Left renal pelvis (tissue), 4 donors: ENCODE measurements around the gene RGS4. TPM values are rescaled to one million over a fixed set of nuclear protein-coding genes. Genes with fewer than 3 reads are reported as not detected.
"Not testable (repeated sequence)": the region's sequence is repeated elsewhere in the genome, so short reads cannot be mapped to it uniquely, and the experiment has no call there.

Source experiments
- DNase-seq, 4 donors: peaks; one replicate each; pipeline ENCODE4 v3.0.0-alpha.2; 2013; ENCODE audit warnings: low read depth in 4 of 4, low spot score in 3 of 4
- polyA plus RNA-seq, 4 donors: library from polyadenylated mRNA; unstranded; fragments of 120-200 nt; gene quantifications; one replicate each; pipeline ENCODE4 v1.2.1, GENCODE V29; 2013; ENCODE audit not compliant: insufficient read length in 4 of 4

RGS4 gene
- polyA plus RNA-seq, 4 donors = 6.0 to 19.3 (median 13.9) TPM

GRCh38 chr1:163066686-163067085, 2.5 kb upstream of the RGS4 start:
- DNase-seq = no peak

- DNase-seq = no peak
Observed at GRCh38 chr1:163068716-163069115, 445 bp upstream of the RGS4 start.

DNA sequence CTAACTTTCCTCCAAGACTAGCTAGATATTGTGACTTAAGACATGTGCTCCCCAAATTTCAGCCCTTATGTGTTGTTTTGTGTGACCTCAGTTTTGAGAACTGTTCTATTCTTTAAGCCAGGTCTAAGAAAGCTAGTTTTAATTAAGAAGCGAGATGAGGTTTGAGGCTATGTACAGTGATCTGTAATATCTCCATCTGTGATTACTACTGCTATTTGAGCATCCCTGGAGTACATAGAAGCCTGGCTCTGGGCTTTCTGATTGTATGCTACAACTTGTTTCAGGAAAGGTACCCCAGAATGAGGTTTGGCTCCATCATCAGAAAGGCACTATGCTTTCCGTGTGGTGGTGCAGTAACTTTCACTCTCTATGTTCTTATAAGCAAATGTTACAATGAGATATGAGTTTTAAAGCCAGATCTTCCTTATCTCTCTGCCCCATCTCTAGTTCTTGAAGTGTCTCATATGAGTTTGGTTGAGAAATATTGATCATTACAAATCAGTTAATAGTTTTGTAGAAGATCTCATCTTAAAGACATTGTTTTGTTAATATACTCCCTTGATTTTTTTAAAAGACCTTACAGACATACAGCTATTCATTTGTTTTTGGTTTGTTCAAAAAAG, 605 bp downstream of the RGS4 start:
- no peak for DNase-seq

DNA sequence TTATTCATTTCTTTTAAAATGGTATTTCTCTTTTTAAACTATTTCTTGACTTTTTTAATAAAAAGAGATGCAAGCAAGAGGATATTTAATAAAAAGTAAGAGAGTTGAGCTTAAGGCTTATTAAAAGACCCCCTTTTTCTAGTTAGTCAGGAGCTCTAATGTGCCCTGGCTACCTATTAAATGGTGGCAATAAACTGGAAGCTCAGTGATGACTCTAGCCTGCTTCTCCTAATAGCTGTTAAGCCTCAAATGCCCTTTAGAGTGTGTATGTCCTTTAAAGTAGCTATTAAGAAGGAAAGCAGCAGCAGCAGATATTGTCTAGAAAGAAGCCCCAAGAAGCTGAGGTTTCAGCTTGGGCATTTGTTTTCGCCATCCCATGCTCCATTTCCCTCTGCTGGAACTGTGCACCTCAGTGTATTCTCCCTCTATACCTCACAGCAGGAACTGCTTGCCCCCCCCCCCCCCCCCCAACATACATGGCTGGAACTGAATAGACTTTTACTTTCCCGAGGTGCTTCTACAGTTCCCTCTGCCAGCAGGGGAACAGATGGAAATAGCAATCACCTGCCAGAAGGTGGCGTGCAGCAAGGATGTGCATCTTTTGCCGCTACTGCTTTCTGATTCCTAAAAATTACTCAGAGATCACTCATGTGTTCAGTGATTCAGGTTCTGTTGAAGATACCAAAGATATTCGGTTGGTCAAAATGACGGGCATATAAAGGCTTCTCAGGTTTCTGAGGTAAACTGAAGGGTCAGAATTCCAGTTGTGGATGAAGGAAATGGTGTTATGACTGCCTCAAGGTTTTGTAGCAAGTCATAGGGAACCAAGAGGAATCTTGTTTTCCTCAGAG, 2.5 kb downstream of the RGS4 start:
- no peak for DNase-seq

GRCh38 chr1:163072658-163073057, 3.5 kb downstream of the RGS4 start:
- no peak for DNase-seq

DNA sequence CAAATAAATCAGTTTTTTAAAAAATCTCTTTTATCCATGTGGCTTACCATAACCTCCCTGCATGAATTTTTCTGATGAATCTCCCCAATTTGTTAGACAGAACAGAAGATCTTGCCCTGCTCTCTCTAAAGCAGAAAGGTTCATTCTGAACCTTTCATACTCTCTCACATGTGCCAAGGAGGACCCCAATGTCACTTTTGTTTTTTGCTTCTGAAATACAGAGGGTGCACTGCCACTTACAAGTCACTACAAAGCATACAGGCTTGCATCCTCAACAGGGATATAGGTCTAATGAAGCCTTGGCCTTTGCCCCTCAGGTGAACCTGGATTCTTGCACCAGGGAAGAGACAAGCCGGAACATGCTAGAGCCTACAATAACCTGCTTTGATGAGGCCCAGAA, 4.8 kb downstream of the RGS4 start:
- no peak for DNase-seq

- DNase-seq = no peak
Observed at GRCh38 chr1:163074716-163075284, 5.6 kb downstream of the RGS4 start.

DNA sequence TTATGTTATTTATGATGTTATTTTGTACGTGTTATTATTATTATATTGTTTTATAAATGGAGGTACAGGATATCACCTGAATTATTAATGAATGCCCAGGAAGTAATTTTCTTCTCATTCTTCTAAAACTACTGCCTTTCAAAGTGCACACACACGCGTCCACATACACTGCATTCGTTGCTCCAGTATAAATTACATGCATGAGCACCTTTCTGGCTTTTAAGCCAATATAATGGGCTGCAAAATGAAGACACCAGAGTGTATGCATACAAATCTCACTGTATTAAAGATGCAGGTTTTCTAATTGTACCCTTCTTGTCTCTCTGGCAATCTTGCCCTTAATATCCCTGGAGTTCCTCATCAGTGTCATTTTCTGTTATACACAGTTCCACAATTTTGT, 6.9 kb downstream of the RGS4 start:
- no peak for DNase-seq

GRCh38 chr1:163076446-163076845, 7.3 kb downstream of the RGS4 start:
- DNase-seq = no peak

- no peak for DNase-seq
Observed at GRCh38 chr1:163076981-163077761, 8.0 kb downstream of the RGS4 start.

- no peak for DNase-seq
Observed at GRCh38 chr1:163082971-163083370, 13.8 kb downstream of the RGS4 start.

GRCh38 chr1:163083690-163084089, 14.5 kb downstream of the RGS4 start:
- DNase-seq = no peak

DNA sequence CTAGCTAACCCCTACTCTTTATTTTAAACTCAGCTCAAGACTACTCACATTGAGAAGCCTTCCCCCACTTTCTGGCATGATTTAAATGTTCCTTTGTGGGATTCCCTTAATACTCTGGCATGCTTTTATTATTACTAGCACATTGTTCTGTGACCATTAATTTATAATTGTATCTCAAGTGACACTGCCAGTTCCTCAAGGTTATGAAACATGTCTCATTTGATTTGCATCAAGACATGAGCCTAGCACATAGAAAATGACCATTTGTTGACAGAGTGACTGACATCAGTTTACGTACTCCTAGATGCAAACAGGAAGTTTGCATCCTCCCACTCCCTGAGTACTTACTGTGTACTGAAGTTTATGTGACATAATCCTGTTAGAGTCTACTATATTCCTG, 15.2 kb downstream of the RGS4 start:
- no peak for DNase-seq

DNA sequence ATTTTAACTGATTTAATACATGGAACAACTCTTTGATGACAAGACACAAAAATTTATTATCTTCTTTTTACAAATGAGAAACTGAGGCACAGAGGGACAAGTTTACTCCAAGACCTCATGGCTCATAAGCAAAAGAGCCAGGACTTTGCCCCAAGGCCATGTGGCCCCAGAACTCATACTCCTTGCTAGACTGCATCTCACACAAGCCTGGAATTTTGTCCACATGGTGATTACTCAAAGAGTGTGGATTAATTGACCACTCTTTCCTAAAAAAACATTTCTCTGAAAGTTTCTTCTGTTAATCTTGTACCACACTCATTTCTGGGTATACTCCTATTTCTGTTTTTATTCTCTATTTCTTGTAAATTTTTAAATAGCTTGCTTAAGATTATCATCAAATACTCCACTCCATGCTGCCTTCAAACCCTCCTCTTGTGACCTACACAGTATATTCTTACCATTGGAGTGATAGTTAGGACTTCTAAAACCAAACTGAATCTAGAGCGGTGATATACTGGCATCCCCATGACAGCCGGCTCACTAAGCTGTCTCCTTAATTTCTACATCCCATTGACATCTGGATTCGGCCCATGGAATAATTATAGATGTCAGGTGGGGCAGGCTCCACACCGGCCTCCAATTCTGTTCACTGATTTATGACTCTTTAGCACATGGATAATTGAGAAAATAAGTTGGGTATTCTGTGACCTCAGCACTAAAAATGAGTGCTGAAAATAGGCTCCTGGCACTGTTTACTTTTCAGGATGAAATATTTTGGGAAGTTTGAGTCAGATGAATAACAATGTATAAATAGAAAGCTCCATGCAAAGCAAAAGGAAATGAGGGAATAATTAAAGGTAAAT, 16.1 kb downstream of the RGS4 start:
- no peak for DNase-seq

GRCh38 chr1:163085904-163086268, 16.7 kb downstream of the RGS4 start:
- no peak for DNase-seq

- DNase-seq = not testable (repeated sequence)
Observed at GRCh38 chr1:163089117-163089516, 20.0 kb downstream of the RGS4 start.

- DNase-seq = no peak
Observed at GRCh38 chr1:163090321-163090945, 21.3 kb downstream of the RGS4 start.

- no peak for DNase-seq
Observed at GRCh38 chr1:163093169-163093568, 24.0 kb downstream of the RGS4 start.

- DNase-seq = no peak
Observed at GRCh38 chr1:163093579-163093978, 24.4 kb downstream of the RGS4 start.

GRCh38 chr1:163094182-163094581, 25.0 kb downstream of the RGS4 start:
- DNase-seq = no peak
